ENCODE measurements around the gene EME2. TPM values are rescaled to one million over a fixed set of nuclear protein-coding genes. Genes with fewer than 3 reads are reported as not detected.

EME2 gene, protein sequence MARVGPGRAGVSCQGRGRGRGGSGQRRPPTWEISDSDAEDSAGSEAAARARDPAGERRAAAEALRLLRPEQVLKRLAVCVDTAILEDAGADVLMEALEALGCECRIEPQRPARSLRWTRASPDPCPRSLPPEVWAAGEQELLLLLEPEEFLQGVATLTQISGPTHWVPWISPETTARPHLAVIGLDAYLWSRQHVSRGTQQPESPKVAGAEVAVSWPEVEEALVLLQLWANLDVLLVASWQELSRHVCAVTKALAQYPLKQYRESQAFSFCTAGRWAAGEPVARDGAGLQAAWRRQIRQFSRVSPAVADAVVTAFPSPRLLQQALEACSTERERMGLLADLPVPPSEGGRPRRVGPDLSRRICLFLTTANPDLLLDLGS
- total RNA-seq (ENCODE audit: low replicate concordance) = 5.0 TPM in 2 replicates

DNA sequence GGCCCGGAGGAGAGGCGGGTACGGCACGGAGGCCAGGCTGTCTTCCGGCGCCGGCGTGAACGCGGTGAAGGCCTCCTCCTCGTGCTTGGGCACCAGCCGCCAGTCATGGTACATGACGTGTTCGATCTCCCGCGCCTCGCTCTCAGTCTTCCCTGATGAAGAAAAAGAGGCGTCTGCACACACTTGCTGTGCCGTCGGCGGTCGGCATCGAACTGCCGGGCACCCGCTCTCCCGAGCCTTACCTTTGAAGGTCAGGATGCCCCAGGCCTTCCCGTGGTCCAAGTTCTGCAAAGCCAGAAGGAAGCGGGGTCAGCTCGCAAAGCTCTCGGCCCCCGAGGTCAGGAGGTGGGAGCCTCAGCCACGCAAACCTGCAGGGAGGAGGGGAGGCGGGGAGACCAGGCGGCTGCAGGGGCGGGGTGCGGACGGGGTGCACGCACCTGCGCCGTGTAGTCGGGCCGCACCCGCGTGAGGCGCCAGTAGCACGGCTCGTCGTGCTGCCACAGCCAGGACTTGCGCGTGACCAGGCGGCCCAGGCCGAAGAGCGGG lies at the start of gene EME2:
EME2 (plus strand) TSS at position 449 of the 546 bp plus-strand sequence. CDS start 418 bp downstream, outside the sequence.

DNA sequence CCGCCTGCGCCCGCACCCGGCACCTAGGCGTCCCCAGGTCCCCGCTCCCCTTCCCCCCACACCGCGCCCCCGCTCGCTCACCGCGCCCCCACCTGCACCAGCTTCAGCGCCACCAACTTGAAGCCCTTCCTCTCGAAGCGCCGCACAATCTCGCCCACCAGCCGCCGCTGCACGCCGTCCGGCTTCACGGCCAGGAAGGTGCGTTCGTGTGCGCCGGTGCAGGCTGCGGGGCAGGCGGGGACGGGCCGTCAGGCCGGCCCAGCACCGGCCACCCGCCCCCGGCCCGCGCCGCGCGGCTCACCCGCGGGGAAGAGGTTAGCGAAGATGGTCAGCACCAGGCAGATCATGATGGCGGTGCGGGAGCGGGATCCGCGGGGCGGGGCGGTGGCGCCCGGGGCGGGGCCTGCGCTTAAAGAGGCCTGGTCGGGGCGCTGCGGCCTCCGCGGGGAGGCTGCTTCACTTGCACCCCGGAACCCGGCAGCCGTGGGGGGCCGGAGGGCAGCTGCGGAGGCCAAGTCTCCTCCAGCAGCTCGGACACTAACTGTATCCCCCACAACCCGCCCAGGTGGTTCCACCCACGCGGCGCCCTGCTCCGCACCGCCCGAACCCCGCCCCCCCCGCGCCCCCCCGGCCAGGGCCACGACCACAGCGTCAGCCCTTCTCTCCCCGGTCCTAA lies 1.3 kb upstream of the EME2 start, which contains the start of gene NME3:
NME3 (minus strand) TSS at position 356 of the 676 bp plus-strand sequence; CDS start at position 347, 9 bp downstream.

DNA sequence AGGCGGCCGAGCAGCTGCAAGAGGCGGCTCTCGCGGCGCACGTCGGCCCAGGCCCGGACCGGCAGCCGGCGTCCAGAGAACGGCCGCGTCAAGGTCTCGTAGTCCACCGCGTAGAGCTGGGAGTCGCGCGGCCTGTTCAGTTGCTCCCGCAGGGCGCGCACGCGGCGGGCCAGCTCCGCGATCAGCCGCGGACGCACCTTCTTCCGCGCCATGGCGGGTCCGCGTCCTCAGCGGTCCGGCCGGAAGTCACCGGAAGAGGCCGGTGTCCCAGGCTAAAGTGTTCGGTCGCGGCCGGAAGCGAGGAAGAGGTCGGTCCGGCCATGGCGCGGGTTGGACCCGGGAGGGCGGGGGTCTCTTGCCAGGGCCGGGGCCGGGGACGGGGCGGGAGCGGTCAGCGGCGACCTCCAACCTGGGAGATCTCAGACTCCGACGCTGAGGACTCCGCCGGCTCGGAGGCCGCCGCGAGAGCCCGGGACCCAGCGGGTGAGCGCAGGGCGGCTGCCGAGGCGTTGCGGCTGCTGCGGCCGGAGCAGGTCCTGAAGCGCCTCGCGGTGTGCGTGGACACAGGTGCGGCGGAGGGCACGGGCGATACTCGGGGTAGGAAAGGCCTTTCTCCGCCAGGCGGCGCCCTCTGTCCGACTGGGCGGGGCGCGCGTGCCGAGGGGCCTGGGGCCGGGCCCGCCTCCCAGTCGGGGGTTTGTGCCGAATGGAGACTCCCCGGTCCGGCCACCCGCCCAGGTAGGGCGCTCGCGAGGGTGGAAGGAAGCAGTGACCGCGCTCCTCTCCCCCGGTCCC lies 495 bp downstream of the EME2 start, which contains the start of gene MRPS34:
MRPS34 (minus strand) TSS at position 227 of the 795 bp plus-strand sequence; CDS start at position 212, 15 bp downstream.

DNA sequence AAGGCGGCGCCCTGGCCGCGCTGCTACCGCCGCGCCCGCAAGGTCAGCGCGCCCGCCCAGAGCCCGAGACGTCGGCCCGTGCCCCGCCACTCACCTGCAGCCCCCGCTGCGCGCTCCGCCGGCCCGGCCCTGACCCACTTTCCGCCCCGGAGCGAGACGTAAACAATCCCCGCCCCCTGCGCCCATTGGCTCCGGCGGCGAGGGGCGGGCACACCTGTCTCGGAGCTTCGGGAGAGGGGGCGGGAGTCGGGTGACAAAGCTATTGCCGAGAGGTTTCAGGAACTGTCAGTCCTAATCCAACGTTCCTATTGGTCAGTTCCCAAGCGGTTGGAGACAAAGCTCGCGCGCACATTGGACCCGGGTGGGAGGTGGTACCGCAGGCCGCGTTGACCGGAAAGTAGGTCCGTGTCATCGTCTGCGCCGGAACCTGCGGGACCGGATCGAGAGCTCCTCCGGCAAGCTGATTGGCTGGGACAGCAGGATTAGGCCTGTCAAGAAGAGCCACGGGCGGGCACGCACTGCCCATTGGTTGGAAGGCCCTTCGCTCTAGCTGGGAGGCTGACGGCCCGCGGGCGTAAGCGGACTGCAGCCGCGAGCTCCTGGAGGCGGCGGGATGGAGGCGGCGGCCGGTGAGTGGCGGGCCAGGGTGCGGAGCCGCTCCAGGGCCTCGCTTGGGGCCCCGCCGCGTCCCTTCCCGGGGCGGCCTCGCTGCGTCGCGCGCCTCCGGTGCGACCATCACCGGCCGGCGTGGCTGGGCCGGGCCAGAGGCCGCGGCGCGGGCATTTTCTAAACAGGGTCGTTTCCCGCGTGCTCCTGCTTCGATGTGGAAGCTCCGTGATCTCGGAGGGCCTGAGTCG lies 10.0 kb downstream of the EME2 start, which contains the start of the genes NUBP2 and SPSB3:
NUBP2 (plus strand) TSS at position 553 of the 857 bp plus-strand sequence; CDS start at position 614, 61 bp downstream.
SPSB3 (minus strand) TSS at position 164 of the 857 bp plus-strand sequence. CDS start 1,088 bp downstream, outside the sequence.

DNA sequence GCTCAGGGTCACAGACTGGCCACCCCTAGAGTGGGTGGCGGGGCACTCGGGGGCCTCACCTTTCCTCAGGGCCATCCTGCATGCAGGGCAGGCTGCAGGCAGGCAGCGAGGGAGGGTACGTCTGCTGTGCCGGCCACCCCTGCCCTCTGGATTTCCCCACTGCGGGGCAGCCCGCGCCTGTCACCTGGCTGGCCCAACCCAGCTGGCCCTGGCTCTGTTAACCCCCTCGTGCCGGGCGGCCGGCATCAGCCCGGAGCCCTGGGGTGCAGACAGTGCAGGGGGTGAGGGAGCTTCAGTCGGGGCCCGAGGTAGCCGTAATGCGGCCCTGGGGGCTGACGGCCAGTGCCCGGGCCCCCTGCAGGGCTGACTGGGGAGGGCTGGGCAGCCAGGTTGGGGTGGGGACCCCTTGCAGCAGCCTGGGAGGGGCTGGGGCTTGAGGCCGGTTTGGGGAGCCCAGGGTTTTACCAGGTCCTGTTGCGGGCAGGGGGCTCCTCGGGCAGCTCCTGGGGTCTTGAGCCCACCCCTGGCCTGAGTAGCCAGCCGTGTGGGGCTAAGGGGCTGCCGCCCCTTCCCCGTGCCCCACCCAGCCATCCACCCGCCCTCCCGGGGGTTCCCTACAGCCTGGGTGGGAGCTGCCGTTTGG lies 21.1 kb downstream of the EME2 start, which contains the start of gene IGFALS:
IGFALS (minus strand) TSS at position 128 of the 643 bp plus-strand sequence; CDS start at position 75, 53 bp downstream.

Other genes starting within 250 kb of the EME2 start
- 19.0 and 45.4 TPM in 2 replicates for gene TMEM204, start 239.1 kb upstream of the EME2 start, total RNA-seq (ENCODE audit: low replicate concordance)
- 23.9 and 68.7 TPM in 2 replicates for gene IFT140, start 160.7 kb upstream of the EME2 start, total RNA-seq (ENCODE audit: low replicate concordance)
- 4.4 and 4.8 TPM in 2 replicates for gene CRAMP1, start 160.4 kb upstream of the EME2 start, total RNA-seq (ENCODE audit: low replicate concordance)
- 8.8 and 26.7 TPM in 2 replicates for gene JPT2, start 94.5 kb upstream of the EME2 start, total RNA-seq (ENCODE audit: low replicate concordance)
- 31.8 and 51.6 TPM in 2 replicates for gene MAPK8IP3, start 66.6 kb upstream of the EME2 start, total RNA-seq (ENCODE audit: low replicate concordance)
- 35.7 and 45.9 TPM in 2 replicates for gene NME3, start 1.3 kb upstream of the EME2 start, total RNA-seq (ENCODE audit: low replicate concordance)
- gene MRPS34, start 324 bp downstream of the EME2 start, total RNA-seq (ENCODE audit: low replicate concordance) = 71.6 and 87.2 TPM in 2 replicates
- gene SPSB3, start 9.8 kb downstream of the EME2 start, total RNA-seq (ENCODE audit: low replicate concordance) = 30.8 and 55.7 TPM in 2 replicates
- 30.3 and 65.2 TPM in 2 replicates for gene NUBP2, start 10.2 kb downstream of the EME2 start, total RNA-seq (ENCODE audit: low replicate concordance)
- gene IGFALS, start 20.9 kb downstream of the EME2 start, total RNA-seq (ENCODE audit: low replicate concordance) = under 0.01 TPM in 2 replicates
- gene HAGH, start 54.0 kb downstream of the EME2 start, total RNA-seq (ENCODE audit: low replicate concordance) = 51.5 and 65.6 TPM in 2 replicates
- gene FAHD1, start 54.4 kb downstream of the EME2 start, total RNA-seq (ENCODE audit: low replicate concordance) = 71.6 and 134 TPM in 2 replicates
- gene MEIOB, start 99.4 kb downstream of the EME2 start, total RNA-seq (ENCODE audit: low replicate concordance) = 0.23 TPM in 1 of 2 replicates, not detected in the other
- not detected in 2 replicates for gene HS3ST6, start 145.6 kb downstream of the EME2 start, total RNA-seq (ENCODE audit: low replicate concordance)
- gene MSRB1, start 170.4 kb downstream of the EME2 start, total RNA-seq (ENCODE audit: low replicate concordance) = 4.8 and 8.5 TPM in 2 replicates
- 0.12 TPM in 1 of 2 replicates, not detected in the other for gene RPL3L, start 181.9 kb downstream of the EME2 start, total RNA-seq (ENCODE audit: low replicate concordance)
- gene NDUFB10, start 186.7 kb downstream of the EME2 start, total RNA-seq (ENCODE audit: low replicate concordance) = 221 and 281 TPM in 2 replicates
- gene RPS2, start 192.0 kb downstream of the EME2 start, total RNA-seq (ENCODE audit: low replicate concordance) = 3,947 and 4,144 TPM in 2 replicates
- not detected in 2 replicates for gene RNF151, start 194.0 kb downstream of the EME2 start, total RNA-seq (ENCODE audit: low replicate concordance)
- 36.2 and 36.5 TPM in 2 replicates for gene TBL3, start 199.2 kb downstream of the EME2 start, total RNA-seq (ENCODE audit: low replicate concordance)
- gene NOXO1, start 208.7 kb downstream of the EME2 start, total RNA-seq (ENCODE audit: low replicate concordance) = not detected in 2 replicates
- gene GFER, start 211.4 kb downstream of the EME2 start, total RNA-seq (ENCODE audit: low replicate concordance) = 6.4 and 11.7 TPM in 2 replicates
- 0.94 and 4.9 TPM in 2 replicates for gene SYNGR3, start 217.2 kb downstream of the EME2 start, total RNA-seq (ENCODE audit: low replicate concordance)
- gene ZNF598, start 237.0 kb downstream of the EME2 start, total RNA-seq (ENCODE audit: low replicate concordance) = 9.9 and 12.0 TPM in 2 replicates
- 0.23 and 0.60 TPM in 2 replicates for gene NPW, start 247.0 kb downstream of the EME2 start, total RNA-seq (ENCODE audit: low replicate concordance)

Measured in smooth muscle cell of the coronary artery (primary cell).